OCI-M2 (cell line): ENCODE data around the gene NIPAL4.
"Not testable (repeated sequence)": the region's sequence is repeated elsewhere in the genome, so short reads cannot be mapped to it uniquely, and the experiment has no call there.

ENCODE experiments used
- DNase-seq: peaks from one replicate; lab custom pipeline; 2025; ENCODE audit not compliant: unreplicated experiment; lab: John Stamatoyannopoulos, UW

NIPAL4 gene

GRCh38 chr5:157459715-157460599 is at the start of gene NIPAL4:
NIPAL4 (plus strand) TSS chr5:157460213; CDS start chr5:157460321, 108 bp downstream.
- no peak for DNase-seq

GRCh38 chr5:157415838-157416237 is 44.2 kb upstream of the NIPAL4 start:
- no peak for DNase-seq

DNA sequence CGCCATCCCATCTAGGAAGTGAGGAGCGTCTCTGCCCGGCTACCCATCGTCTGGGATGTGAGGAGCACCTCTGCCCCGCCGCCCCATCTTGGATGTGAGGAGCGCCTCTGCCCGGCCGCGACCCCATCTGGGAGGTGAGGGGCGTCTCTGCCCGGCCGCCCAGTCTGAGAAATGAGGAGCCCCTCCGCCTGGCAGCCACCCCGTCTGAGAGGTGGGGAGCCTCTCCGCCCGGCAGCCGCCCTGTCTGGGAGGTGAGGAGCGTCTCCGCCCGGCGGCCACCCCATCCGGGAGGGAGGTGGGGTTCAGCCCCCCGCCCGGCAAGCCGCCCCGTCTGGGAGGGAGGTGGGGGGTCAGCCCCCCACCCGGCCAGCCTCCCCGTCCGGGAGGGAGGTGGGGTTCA is 40.5 kb upstream of the NIPAL4 start:
- not testable (repeated sequence) for DNase-seq

DNA sequence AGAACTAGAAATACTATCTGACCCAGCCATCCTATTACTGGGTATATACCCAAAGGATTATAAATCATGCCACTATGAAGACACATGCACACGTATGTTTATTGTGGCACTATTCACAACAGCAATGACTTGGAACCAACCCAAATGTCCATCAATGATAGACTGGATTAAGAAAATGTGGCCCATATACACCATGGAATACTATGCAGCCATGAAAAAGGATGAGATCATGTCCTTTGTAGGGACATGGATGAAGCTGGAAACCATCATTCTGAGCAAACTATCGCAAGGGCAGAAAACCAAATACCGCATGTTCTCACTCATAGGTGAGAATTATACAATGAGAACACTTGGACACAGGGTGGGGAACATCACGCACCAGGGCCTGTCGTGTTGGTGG is 30.1 kb upstream of the NIPAL4 start:
- DNase-seq, result not testable (repeated sequence)

DNA sequence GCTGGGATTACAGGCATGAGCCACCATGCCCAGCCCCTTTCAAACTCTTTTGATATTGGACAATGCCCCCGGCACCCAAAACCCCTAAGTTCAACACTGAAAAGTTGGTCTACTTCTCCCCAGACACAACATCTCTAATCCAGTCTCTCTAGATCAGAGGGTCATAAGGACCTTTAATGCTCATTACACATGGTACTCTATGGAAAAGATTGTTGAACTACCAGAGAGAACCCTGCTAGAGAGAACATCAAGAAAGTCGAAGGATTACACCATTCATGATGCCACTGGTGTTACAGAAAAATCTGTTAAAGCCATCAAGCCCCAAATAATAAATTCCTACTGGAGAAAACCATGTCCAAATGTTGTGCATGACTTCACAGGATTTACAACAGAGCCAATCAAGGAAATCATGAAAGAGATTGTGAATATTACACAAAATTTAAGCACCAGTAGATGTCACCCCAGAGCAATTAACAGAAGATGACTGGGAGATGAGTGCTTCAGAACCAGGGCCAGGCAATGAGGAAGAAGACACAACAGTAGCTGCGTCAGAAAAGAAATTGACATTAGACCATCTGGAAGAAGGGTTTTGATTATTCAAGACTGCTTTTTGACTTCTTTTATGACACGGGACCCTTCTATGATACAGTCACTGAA is 28.3 kb upstream of the NIPAL4 start:
- no peak for DNase-seq

DNA sequence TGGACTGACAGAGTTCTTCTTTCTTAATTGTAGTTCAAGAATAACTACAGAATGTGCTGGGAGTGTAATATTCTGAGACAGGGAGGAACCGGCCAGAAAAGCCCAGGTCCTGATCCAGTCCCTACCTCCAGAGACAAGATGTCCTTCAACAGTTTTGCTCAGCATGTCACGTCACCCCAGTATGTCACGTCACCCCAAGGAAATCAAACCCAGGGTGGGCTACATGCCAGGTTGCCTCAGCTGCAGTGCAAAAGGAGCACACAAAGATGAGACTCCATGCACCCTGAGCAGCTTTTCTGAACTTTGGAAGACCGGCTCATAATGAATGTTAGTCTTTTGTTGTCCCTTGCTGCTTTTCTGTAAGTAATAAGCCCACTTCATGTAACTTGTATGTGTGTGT is 25.9 kb upstream of the NIPAL4 start:
- DNase-seq, result no peak

GRCh38 chr5:157443041-157443549 is 16.9 kb upstream of the NIPAL4 start:
- DNase-seq, result no peak

DNA sequence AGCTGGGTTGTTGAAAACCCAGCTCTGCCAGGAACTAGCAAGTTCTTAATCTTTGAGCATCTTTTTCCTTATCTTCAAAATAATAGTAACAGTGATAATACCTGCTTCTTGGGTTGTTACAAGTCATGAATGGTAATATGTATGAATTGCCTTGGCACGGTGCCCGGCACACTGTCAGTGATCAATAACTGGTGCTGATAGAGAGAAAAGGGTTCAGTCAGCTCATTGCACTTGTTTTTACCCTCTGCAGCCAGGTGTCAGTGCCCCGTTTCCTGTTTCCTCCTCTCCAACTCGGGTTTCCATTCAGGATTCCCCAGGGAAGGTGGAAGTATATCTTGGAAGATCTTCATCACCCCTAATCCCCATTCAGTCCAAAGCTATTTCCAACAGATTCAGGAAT is 15.8 kb upstream of the NIPAL4 start:
- DNase-seq, result no peak

DNA sequence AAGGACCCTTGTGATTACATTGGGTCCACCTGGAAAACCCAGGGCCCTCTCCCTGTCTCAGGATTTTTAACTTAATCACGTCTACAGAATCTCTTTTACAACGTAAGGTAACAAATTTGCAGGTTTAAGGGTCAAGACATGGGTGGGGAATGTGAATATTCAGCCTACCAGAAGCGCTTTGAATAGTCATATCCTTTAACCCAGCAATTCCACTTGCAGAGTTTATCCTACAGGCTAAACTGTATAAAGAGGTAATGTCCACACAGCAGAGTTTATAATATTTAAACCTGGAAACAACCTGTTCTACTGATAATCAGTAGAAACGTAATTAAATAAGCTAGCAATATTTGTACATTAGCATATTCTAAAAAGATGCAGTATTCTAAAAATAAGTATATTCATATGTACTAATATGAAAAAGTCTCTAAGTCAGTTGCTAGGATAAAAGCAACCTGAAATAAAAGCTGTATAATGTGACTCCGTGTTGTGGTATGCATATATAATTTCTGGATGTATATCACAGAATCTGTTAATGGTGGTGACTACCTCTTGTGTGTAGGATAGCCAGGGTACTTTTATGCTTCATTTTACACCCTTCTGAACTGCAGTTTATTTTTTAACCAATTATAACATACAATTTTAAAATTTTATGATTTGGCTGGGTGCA is 14.1 kb upstream of the NIPAL4 start:
- DNase-seq, result no peak

DNA sequence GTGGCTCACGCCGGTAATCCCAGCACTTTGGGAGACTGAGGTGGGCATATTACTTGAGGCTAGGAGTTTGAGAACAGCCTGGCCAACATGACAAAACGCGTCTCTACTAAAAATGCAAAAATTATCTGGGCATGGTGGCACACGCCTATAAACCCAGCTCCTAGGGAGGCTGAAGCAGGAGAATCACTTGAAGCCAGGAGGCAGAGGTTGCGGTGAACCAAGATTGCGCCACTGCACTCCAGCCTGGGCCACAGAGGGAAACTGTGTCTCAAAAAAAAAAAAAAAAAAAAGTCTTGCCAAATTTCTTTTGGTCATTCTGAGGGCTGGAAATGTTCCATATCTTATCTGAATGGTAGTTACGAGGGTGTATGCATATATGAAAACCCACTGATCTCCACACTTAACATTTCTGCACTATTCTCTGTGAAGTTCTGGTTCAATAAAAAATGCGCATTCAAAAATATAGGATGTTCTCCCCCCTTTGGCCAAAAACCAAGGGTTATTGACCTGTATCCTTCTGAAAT is 13.5 kb upstream of the NIPAL4 start:
- DNase-seq, result no peak

DNA sequence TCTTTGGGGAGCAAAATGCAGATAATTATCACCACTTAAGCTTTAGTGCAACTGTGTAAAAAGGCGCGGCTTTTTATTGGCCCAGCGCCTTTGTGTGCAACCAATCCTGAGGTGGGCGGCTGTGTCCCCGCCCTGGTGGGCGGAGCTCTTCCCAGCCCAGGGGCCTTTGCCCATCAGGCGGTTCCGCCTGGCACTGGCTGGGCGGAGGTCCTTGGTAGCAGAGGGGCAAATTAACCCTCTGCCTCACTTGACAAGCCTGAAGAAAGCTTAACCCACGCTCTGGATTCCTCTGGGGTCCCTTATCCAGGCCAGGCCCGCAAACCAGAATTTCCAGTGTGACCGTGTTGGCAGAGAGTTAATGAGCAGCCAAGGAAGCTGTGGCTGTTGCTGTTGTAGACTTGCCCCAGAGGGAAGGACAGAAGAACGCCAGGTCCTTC is 12.8 kb upstream of the NIPAL4 start:
- no peak for DNase-seq

- no peak for DNase-seq
These were observed 10.8 kb upstream of the NIPAL4 start for GRCh38 chr5:157449011-157449723.

GRCh38 chr5:157450024-157450423 is 10.0 kb upstream of the NIPAL4 start:
- DNase-seq, result no peak

- DNase-seq, result no peak
These were observed 8.2 kb upstream of the NIPAL4 start for GRCh38 chr5:157451806-157452205.

GRCh38 chr5:157454273-157454672 is 5.7 kb upstream of the NIPAL4 start:
- no peak for DNase-seq

DNA sequence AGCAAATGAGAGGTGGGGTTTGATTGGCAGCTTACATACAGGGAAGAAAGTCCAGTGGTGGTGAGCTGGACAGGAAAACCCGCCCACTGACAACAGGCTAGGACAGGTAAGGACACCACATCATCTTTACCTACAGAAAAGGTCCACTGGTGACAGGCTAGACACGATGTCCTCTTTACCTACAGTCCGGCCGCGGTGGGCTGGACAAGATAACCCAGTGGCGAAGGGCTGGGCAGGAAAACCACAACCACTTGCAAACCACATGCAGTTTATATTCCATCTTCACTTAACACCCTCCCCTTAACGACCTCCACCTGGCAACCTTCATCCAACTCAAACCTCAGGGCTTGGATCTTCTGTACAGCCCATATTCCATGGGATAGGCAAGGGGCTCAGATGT is 5.0 kb upstream of the NIPAL4 start:
- no peak for DNase-seq

- no peak for DNase-seq
These were observed 3.7 kb upstream of the NIPAL4 start for GRCh38 chr5:157456301-157456700.

GRCh38 chr5:157457391-157457790 is 2.6 kb upstream of the NIPAL4 start:
- no peak for DNase-seq

DNA sequence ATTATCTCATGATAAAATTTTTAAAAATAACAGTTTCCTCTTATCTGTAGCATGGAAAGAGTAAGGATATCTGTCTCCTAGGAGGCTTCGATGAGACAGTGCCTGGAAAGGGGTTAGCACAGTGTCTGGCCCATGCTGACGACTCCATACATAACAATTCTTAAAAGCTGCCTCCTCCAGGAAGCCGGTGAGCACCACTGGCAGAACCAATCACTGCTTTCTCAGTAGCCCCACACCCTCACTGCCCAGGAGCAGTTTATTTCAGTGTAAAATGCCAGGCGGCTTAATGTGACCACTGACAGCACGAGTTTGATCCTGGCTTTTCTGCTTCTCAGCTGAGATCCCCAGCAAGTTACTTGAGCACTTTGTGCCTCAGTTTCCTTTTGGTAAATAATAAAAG is 1.2 kb upstream of the NIPAL4 start:
- no peak for DNase-seq

DNA sequence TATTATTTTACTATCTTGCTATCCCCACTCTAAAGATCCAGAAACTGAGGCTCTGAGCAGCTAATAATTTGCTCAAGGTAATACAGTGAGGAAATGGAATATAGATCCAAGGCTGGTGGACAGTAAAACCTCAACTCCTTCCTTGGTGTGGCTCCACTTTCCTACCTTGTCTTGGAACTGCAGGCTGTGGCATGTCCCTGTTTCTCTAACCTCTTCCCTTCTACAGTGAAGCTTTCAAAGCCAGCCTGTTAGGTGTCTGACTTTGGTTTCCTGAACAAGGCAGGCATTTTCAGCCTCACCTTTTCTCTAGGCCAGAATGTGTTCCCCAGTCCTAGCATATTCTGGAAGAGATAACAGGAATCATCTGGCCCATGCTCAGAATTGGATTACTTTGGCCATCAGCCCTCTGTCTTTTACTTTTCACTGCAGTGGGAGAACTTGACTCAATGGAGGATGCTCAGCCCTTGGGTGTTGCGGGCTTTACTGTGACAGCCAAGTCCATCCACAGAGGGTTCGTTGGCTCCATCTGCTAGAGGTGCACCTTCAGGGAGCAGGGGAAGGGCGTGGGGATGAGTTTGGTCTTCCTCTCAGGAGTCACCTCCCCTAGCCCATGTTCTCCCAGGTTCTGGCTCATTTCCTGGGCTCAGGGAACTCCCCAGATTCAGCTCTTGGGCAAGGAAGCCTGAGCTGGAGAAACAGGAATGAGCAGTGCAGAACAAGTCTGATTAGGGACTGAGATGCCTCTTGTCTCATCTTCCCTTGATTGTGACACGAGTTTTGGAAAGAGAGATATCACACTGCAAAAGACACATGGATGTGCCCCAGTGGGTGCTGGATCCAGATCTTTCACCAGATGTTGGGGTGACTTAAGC is 1.1 kb downstream of the NIPAL4 start:
- no peak for DNase-seq
